HepG2 (cell line): ENCODE data around the gene RIMBP2. TPM values are rescaled to one million over a fixed set of nuclear protein-coding genes. Genes with fewer than 3 reads are reported as not detected.

Experiments
- ATAC-seq: fragments of 200-7000 bp; cut with Tn5 transposase; 3 replicates; pipeline ENCODE4 v1.9.1; 2020; ENCODE audit warnings: mild to moderate bottlenecking, moderate library complexity
- BruUV-seq: library from RNA; stranded (reverse); fragments of 400-500 nt; replicated peaks from 2 replicates; lab custom pipeline; 2021; lab: Mats Ljungman, UMichigan
- CTCF ChIA-PET: fragments of 300-600 bp; formaldehyde crosslinking; extraction: SDS; loops from one replicate; lab custom pipeline; 2021; ENCODE audit warnings: low total read pairs, inconsistent platforms, low intra/inter-chr PET ratio; lab: Yijun Ruan, JAX
- POLR2A ChIA-PET: fragments of 350-600 bp; sonication (Branson Sonifier 250); formaldehyde crosslinking; loops from one replicate; lab custom pipeline; 2020; ENCODE audit warnings: antibody characterized with exemption, inconsistent platforms; lab: Yijun Ruan, JAX
- DNase-seq: peaks from one replicate; pipeline ENCODE4 v3.0.0-alpha.2; 2015; ENCODE audit warnings: low spot score
- FAIRE-seq: peaks from 3 replicates; lab custom pipeline; 2011; peaks lifted over from hg19 to GRCh38; lab: Jason Lieb, UNC
- H2AFZ ChIP-seq: one replicate; pipeline ENCODE4 v1.6.1; 2011; ENCODE audit warnings: low read length, inconsistent platforms
- H3K27ac ChIP-seq: fragments of 300-600 bp; 3 replicates; pipeline ENCODE4 v1.8.0; 2011; ENCODE audit warnings: mixed run types, mild to moderate bottlenecking, mixed read lengths, low read length, inconsistent platforms; ENCODE audit not compliant: insufficient read depth; ENCODE audit errors: extremely low read length
- H3K27me3 ChIP-seq, 2 experiments: fragments of 200-600 bp in 1 of 2; 2 replicates in 1 of 2; 3 replicates in 1 of 2; pipeline versions ENCODE4 v1.6.0 to v1.8.0; 2011; ENCODE audit warnings: low read length in 2 of 2, mild to moderate bottlenecking in 2 of 2, moderate library complexity in 2 of 2, inconsistent platforms in 1 of 2; ENCODE audit not compliant: insufficient read depth in 2 of 2, control insufficient read depth in 1 of 2
- H3K36me3 ChIP-seq, 2 experiments: fragments of 200-600 bp in 1 of 2; replicated peaks in 1 of 2; 2 replicates in 1 of 2; 3 replicates in 1 of 2; pipeline versions ENCODE4 v1.5.1 to v1.8.0; 2011; ENCODE audit warnings: low read length in 2 of 2, inconsistent platforms in 1 of 2; ENCODE audit not compliant: insufficient read depth in 2 of 2, control insufficient read depth in 1 of 2
- H3K4me1 ChIP-seq: 2 replicates; pipeline ENCODE4 v1.5.1; 2012; ENCODE audit warnings: low read length, inconsistent platforms; ENCODE audit not compliant: insufficient read depth
- H3K4me2 ChIP-seq: 2 replicates; pipeline ENCODE4 v1.6.0; 2011; ENCODE audit warnings: low read depth, low read length, inconsistent platforms
- H3K4me3 ChIP-seq, 3 experiments: fragments of 200-600 bp in 1 of 3; sonication (generic), shearing (Covaris generic) in 1 of 3; replicated peaks in 1 of 3; 2 replicates each; pipeline ENCODE4 v1.5.1; 2011 to 2016; ENCODE audit warnings: low read length in 3 of 3, inconsistent platforms in 2 of 3, low read depth in 2 of 3, mild to moderate bottlenecking in 2 of 3, control low read depth in 1 of 3, mixed read lengths in 1 of 3; ENCODE audit not compliant: insufficient read depth in 1 of 3
- H3K79me2 ChIP-seq: one replicate; pipeline ENCODE4 v1.6.1; 2011; ENCODE audit warnings: low read length, inconsistent platforms; ENCODE audit not compliant: insufficient read depth
- H3K9ac ChIP-seq: 2 replicates; pipeline ENCODE4 v1.6.0; 2011; ENCODE audit warnings: mild to moderate bottlenecking, low read depth, low read length, inconsistent platforms; ENCODE audit not compliant: insufficient read depth
- H3K9me3 ChIP-seq: 2 replicates; pipeline ENCODE4 v1.5.1; 2012; ENCODE audit warnings: mild to moderate bottlenecking, low read length
- H4K20me1 ChIP-seq: 2 replicates; pipeline ENCODE4 v1.6.0; 2011; ENCODE audit warnings: inconsistent platforms, mild to moderate bottlenecking, low read length, moderate library complexity; ENCODE audit not compliant: insufficient read depth
- CREM ChIP-seq, 2 experiments: sonication (generic) in 1 of 2; formaldehyde crosslinking in 1 of 2; IDR thresholded peaks; 2 replicates each; pipeline versions ENCODE4 v1.4.0 to v1.6.1; 2016 to 2020; ENCODE audit warnings: antibody characterized with exemption in 1 of 2, mild to moderate bottlenecking in 1 of 2, missing genetic modification reagents in 1 of 2
- FOXP1 ChIP-seq, 2 experiments: fragments of 450-650 bp in 1 of 2; IDR thresholded peaks; 2 replicates each; pipeline ENCODE4 v1.6.1; 2017 to 2018; ENCODE audit warnings: antibody characterized with exemption in 1 of 2
- MNT ChIP-seq: fragments of 450-650 bp; IDR thresholded peaks from 2 replicates; pipeline ENCODE4 v1.6.1; 2016
- MTA3 ChIP-seq: sonication (generic); formaldehyde crosslinking; IDR thresholded peaks from 2 replicates; pipeline ENCODE4 v1.4.0; 2020; ENCODE audit warnings: missing genetic modification reagents
- NFYB ChIP-seq: sonication (generic); formaldehyde crosslinking; IDR thresholded peaks from 2 replicates; pipeline ENCODE4 v1.4.0; 2020; ENCODE audit warnings: missing genetic modification reagents
- WGBS: methylation state at CpG from one replicate; pipeline ENCODE4 v1.1.6; 2017; ENCODE audit warnings: low lambda C conversion rate; 5-methylcytosine and 5-hydroxymethylcytosine counted together
- in situ Hi-C: cut with HindIII; loops from 2 replicates; pipeline ENCODE4 v1.10.0; 2017; ENCODE audit warnings: low pct_unique_long_range_greater_than_20kb; ENCODE audit not compliant: extremely low pct_ligation_motif_present
- intact Hi-C: fragments of 100-400 bp; cut with micrococcal nuclease; formaldehyde crosslinking; loops from one replicate; pipeline ENCODE4 v1.10.0; 2022; ENCODE audit not compliant: unreplicated experiment
- polyA plus RNA-seq, 8 experiments: library from polyadenylated mRNA; depleted of rRNA in 3 of 8; stranded (reverse) in 7 of 8; unstranded in 1 of 8; fragments of >200 nt; fragmentation: Illumina TruSeq in 4 of 8; extraction: Trizol in 4 of 8; gene quantifications; 2 replicates each; pipeline versions ENCODE4 v1.2.1 to v1.2.3, GENCODE V29; 2011 to 2016; ENCODE audit warnings: low read depth in 4 of 8, missing spikeins in 1 of 8, mixed read lengths in 1 of 8; ENCODE audit not compliant: insufficient read depth in 1 of 8
- total RNA-seq, 5 experiments: library from RNA; depleted of rRNA; stranded (reverse); fragments of >200 nt; fragmentation: Illumina TruSeq; extraction: Trizol; gene quantifications; 2 replicates each; pipeline ENCODE4 v1.2.3, GENCODE V29; 2016; ENCODE audit warnings: low read depth in 1 of 5

RIMBP2 gene
- total and polyA plus RNA-seq, 2 of the 13 experiments (the other 11 are each of a cell fraction or from before 2014, with no cell fraction given), result 0.03 TPM; not detected in 1

- BruUV-seq, result no TSS peak
- Histone ChIP-seq H3K36me3 (no peaks in the 10 kb centered on the region), H3K9me3 (no peaks in the 10 kb centered on the region), H3K4me2 (no peak overlapping the region), H4K20me1 (0 out of 2 replicates have a peak, but pooled peaks cover 2% of the 10 kb centered on the region), H3K79me2 (no peaks in the 10 kb centered on the region), H3K4me1 (no peaks in the 10 kb centered on the region), H3K4me3 (no peak overlapping the region), H3K9ac (no peak overlapping the region), H3K27ac (no peak overlapping the region), H3K27me3 (peaks cover 1 to 45% of the 10 kb centered on the region in 2 experiments; a peak in 2 of 5 replicates), H2AFZ (no peak overlapping the region)
- ChIA-PET CTCF (no interaction called here), POLR2A (no interaction called here)
- DNase-seq, result no peak
- intact Hi-C loops, result no loop called here
- in situ Hi-C loops, result no loop called here
- 43% methylated on average over 17 of the region's 37 CpGs for WGBS
- TF ChIP-seq NFYB, result 0 out of 2 replicates have a peak, but pooled peaks have one; percentile 20
- no peak for TF ChIP-seq CREM (IDR thresholded peaks at IDR 0.05)
- no peak for TF ChIP-seq CREM (CRISPR knock-in tag; IDR thresholded peaks at IDR 0.05)
- no peak for TF ChIP-seq FOXP1 (IDR thresholded peaks at IDR 0.05)
- TF ChIP-seq FOXP1 (CRISPR knock-in tag; IDR thresholded peaks at IDR 0.05), result no peak
- no peak for FAIRE-seq
- ATAC-seq, result no peak
These were observed 66.7 kb downstream of the RIMBP2 start for GRCh38 chr12:130649101-130650045.

GRCh38 chr12:130647814-130648213 is 68.3 kb downstream of the RIMBP2 start:
- Histone ChIP-seq H3K36me3 (no peaks in the 10 kb centered on the region), H3K27ac (no peak overlapping the region), H3K9me3 (no peaks in the 10 kb centered on the region), H3K27me3 (peaks cover 3 to 60% of the 10 kb centered on the region in 2 experiments; a peak in 3 of 5 replicates), H3K4me3 (no peak overlapping the region), H3K4me1 (no peaks in the 10 kb centered on the region), H3K9ac (no peak overlapping the region), H4K20me1 (0 out of 2 replicates have a peak, but pooled peaks cover 4% of the 10 kb centered on the region), H3K4me2 (no peak overlapping the region), H2AFZ (no peak overlapping the region), H3K79me2 (no peaks in the 10 kb centered on the region)
- peak; percentile 98 for TF ChIP-seq MNT
- TF ChIP-seq MTA3 (CRISPR knock-in tag), result no peak
- ATAC-seq (no peak), FAIRE-seq (no peak), DNase-seq (no peak)
- no TSS peak for BruUV-seq
- intact Hi-C loops (no loop called here), in situ Hi-C loops (no loop called here)
- whole genome bisulfite sequencing, result 40% methylated on average over 13 of the region's 13 CpGs
- ChIA-PET POLR2A (no interaction called here), CTCF (no interaction called here)
